HepG2 (cell line): ENCODE data around the gene UGGT1. TPM values are rescaled to one million over a fixed set of nuclear protein-coding genes. Genes with fewer than 3 reads are reported as not detected.

ENCODE experiments used
- ARNT ChIP-seq: fragments of 450-650 bp; IDR thresholded peaks from 2 replicates; pipeline ENCODE4 v1.6.1; 2017
- DMAP1 ChIP-seq: IDR thresholded peaks from 2 replicates; pipeline ENCODE4 v1.6.1; 2016
- ELF3 ChIP-seq: IDR thresholded peaks from 2 replicates; pipeline ENCODE4 v1.6.1; 2016; ENCODE audit warnings: missing genetic modification reagents, missing compliant biosample characterization
- FOXJ3 ChIP-seq: sonication (generic); formaldehyde crosslinking; IDR thresholded peaks from 2 replicates; pipeline ENCODE4 v1.4.0; 2020; ENCODE audit warnings: missing genetic modification reagents, mild to moderate bottlenecking, borderline replicate concordance
- FOXP1 ChIP-seq, 2 experiments: fragments of 450-650 bp in 1 of 2; IDR thresholded peaks; 2 replicates each; pipeline ENCODE4 v1.6.1; 2017 to 2018; ENCODE audit warnings: antibody characterized with exemption in 1 of 2
- HNRNPH1 ChIP-seq: fragments of 200-400 bp; formaldehyde crosslinking; optimal IDR thresholded peaks from 2 replicates; pipeline ENCODE3; 2017; ENCODE audit warnings: mild to moderate bottlenecking, low read depth, low read length
- HOXD1 ChIP-seq: sonication (generic); formaldehyde crosslinking; IDR thresholded peaks from 2 replicates; pipeline ENCODE4 v1.5.0; 2020; ENCODE audit warnings: missing genetic modification reagents
- KAT7 ChIP-seq: IDR thresholded peaks from 2 replicates; pipeline ENCODE4 v1.6.1; 2018; ENCODE audit warnings: borderline replicate concordance, missing compliant biosample characterization
- LBX2 ChIP-seq: sonication (generic); formaldehyde crosslinking; IDR thresholded peaks from 2 replicates; pipeline ENCODE4 v1.5.0; 2020; ENCODE audit warnings: missing genetic modification reagents, mild to moderate bottlenecking, borderline replicate concordance
- MAF1 ChIP-seq: sonication (generic); formaldehyde crosslinking; IDR thresholded peaks from 2 replicates; pipeline ENCODE4 v1.5.0; 2020; ENCODE audit warnings: missing genetic modification reagents, borderline replicate concordance
- MAFK ChIP-seq, 2 experiments: IDR thresholded peaks in 1 of 2; conservative IDR thresholded peaks in 1 of 2; 2 replicates each; pipeline ENCODE4 v1.6.1; 2011; ENCODE audit warnings: improper control_type of control experiment in 2 of 2, low read length in 2 of 2
- MATR3 ChIP-seq: sonication (generic); formaldehyde crosslinking; IDR thresholded peaks from 2 replicates; pipeline ENCODE4 v1.4.0; 2020; ENCODE audit warnings: missing genetic modification reagents
- NR3C1 ChIP-seq: sonication (generic); formaldehyde crosslinking; IDR thresholded peaks from 2 replicates; pipeline ENCODE4 v1.4.0; 2020; ENCODE audit warnings: missing genetic modification reagents
- SNAPC2 ChIP-seq: sonication (generic); formaldehyde crosslinking; IDR thresholded peaks from 2 replicates; pipeline ENCODE4 v1.8.1; 2022; ENCODE audit warnings: mild to moderate bottlenecking, missing genetic modification reagents
- ZNF350 ChIP-seq: sonication (generic); formaldehyde crosslinking; IDR thresholded peaks from 2 replicates; pipeline ENCODE4 v1.4.0; 2020; ENCODE audit warnings: mild to moderate bottlenecking, low read depth, missing genetic modification reagents, borderline replicate concordance
- ZNF558 ChIP-seq: sonication (generic); formaldehyde crosslinking; IDR thresholded peaks from 2 replicates; pipeline ENCODE4 v1.9.0; 2022; ENCODE audit warnings: mild to moderate bottlenecking, missing genetic modification reagents, borderline replicate concordance
- ZNF773 ChIP-seq: sonication (generic); formaldehyde crosslinking; IDR thresholded peaks from 2 replicates; pipeline ENCODE4 v1.4.0; 2020; ENCODE audit warnings: missing genetic modification reagents, borderline replicate concordance
- polyA plus RNA-seq, 8 experiments: library from polyadenylated mRNA; depleted of rRNA in 3 of 8; stranded (reverse) in 7 of 8; unstranded in 1 of 8; fragments of >200 nt; fragmentation: Illumina TruSeq in 4 of 8; extraction: Trizol in 4 of 8; gene quantifications; 2 replicates each; pipeline versions ENCODE4 v1.2.1 to v1.2.3, GENCODE V29; 2011 to 2016; ENCODE audit warnings: low read depth in 4 of 8, missing spikeins in 1 of 8, mixed read lengths in 1 of 8; ENCODE audit not compliant: insufficient read depth in 1 of 8
- total RNA-seq, 5 experiments: library from RNA; depleted of rRNA; stranded (reverse); fragments of >200 nt; fragmentation: Illumina TruSeq; extraction: Trizol; gene quantifications; 2 replicates each; pipeline ENCODE4 v1.2.3, GENCODE V29; 2016; ENCODE audit warnings: low read depth in 1 of 5
- TF ChIP-seq, protein P1 (sequence below): IDR thresholded peaks from 2 replicates; pipeline ENCODE4 v1.6.1; 2016
- TF ChIP-seq, protein P2 (sequence below): sonication (generic); formaldehyde crosslinking; IDR thresholded peaks from 2 replicates; pipeline ENCODE4 v1.4.0; 2020; ENCODE audit warnings: missing genetic modification reagents
- TF ChIP-seq, protein P3 (sequence below): IDR thresholded peaks from 2 replicates; pipeline ENCODE4 v1.6.1; 2016; ENCODE audit warnings: missing genetic modification reagents, missing compliant biosample characterization
- TF ChIP-seq, protein P4 (sequence below): sonication (generic); formaldehyde crosslinking; IDR thresholded peaks from 2 replicates; pipeline ENCODE4 v1.4.0; 2020; ENCODE audit warnings: missing genetic modification reagents
- TF ChIP-seq, protein P5 (sequence below): sonication (generic); formaldehyde crosslinking; IDR thresholded peaks from 2 replicates; pipeline ENCODE4 v1.9.0; 2021; ENCODE audit warnings: missing genetic modification reagents, borderline replicate concordance

Gene UGGT1
- total and polyA plus RNA-seq, 2 of the 13 experiments (the other 11 are each of a cell fraction or from before 2014, with no cell fraction given) = 35.8 to 83.2 TPM

GRCh38 chr2:128232965-128233789 lies 142.2 kb downstream of the UGGT1 start (continued):
- TF ChIP-seq FOXP1 (IDR thresholded peaks at IDR 0.05) (no peak), FOXP1 (CRISPR knock-in tag; IDR thresholded peaks at IDR 0.05) (no peak), NR3C1 (no peak), ELF3 (peak; percentile 75), MAF1 (CRISPR knock-in tag) (no peak), HOXD1 (CRISPR knock-in tag) (peak; percentile 78; the same call in 1 of the 2 replicates), ZNF558 (no peak; the same call in 1 of the 2 replicates), FOXJ3 (CRISPR knock-in tag) (peak; percentile 62; the same call in 1 of the 2 replicates), MATR3 (CRISPR knock-in tag) (no peak), MAFK (conservative IDR thresholded peaks at IDR 0.05 in 1 of 2, IDR thresholded peaks at IDR 0.05 in 1 of 2; ENCODE audit: low read length in 2 of 2) (no peak), HNRNPH1 (no peak), ZNF350 (peak; percentile 94; the same call in 1 of the 2 replicates), LBX2 (0 out of 2 replicates have a peak, but pooled peaks have one; percentile 50), ZNF773 (CRISPR knock-in tag) (no peak; the same call in 1 of the 2 replicates), SNAPC2 (CRISPR knock-in tag) (0 out of 2 replicates have a peak, but pooled peaks have one; percentile 40), KAT7 (CRISPR knock-in tag) (peak; percentile 74; the same call in 1 of the 2 replicates), ARNT (no peak), DMAP1 (CRISPR knock-in tag) (peak; percentile 84)
- TF ChIP-seq, protein P1, sequence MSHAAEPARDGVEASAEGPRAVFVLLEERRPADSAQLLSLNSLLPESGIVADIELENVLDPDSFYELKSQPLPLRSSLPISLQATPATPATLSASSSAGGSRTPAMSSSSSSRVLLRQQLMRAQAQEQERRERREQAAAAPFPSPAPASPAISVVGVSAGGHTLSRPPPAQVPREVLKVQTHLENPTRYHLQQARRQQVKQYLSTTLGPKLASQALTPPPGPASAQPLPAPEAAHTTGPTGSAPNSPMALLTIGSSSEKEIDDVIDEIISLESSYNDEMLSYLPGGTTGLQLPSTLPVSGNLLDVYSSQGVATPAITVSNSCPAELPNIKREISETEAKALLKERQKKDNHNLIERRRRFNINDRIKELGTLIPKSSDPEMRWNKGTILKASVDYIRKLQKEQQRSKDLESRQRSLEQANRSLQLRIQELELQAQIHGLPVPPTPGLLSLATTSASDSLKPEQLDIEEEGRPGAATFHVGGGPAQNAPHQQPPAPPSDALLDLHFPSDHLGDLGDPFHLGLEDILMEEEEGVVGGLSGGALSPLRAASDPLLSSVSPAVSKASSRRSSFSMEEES (CRISPR knock-in tag) = 0 out of 2 replicates have a peak, but pooled peaks have one; percentile 12
- TF ChIP-seq, protein P2, sequence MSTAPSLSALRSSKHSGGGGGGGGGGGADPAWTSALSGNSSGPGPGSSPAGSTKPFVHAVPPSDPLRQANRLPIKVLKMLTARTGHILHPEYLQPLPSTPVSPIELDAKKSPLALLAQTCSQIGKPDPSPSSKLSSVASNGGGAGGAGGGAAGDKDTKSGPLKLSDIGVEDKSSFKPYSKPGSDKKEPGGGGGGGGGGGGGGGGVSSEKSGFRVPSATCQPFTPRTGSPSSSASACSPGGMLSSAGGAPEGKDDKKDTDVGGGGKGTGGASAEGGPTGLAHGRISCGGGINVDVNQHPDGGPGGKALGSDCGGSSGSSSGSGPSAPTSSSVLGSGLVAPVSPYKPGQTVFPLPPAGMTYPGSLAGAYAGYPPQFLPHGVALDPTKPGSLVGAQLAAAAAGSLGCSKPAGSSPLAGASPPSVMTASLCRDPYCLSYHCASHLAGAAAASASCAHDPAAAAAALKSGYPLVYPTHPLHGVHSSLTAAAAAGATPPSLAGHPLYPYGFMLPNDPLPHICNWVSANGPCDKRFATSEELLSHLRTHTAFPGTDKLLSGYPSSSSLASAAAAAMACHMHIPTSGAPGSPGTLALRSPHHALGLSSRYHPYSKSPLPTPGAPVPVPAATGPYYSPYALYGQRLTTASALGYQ (CRISPR knock-in tag) = peak; percentile 53; the same call in 1 of the 2 replicates
- TF ChIP-seq, protein P3, sequence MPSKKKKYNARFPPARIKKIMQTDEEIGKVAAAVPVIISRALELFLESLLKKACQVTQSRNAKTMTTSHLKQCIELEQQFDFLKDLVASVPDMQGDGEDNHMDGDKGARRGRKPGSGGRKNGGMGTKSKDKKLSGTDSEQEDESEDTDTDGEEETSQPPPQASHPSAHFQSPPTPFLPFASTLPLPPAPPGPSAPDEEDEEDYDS = no peak; the same call in 1 of the 2 replicates
- TF ChIP-seq, protein P4, sequence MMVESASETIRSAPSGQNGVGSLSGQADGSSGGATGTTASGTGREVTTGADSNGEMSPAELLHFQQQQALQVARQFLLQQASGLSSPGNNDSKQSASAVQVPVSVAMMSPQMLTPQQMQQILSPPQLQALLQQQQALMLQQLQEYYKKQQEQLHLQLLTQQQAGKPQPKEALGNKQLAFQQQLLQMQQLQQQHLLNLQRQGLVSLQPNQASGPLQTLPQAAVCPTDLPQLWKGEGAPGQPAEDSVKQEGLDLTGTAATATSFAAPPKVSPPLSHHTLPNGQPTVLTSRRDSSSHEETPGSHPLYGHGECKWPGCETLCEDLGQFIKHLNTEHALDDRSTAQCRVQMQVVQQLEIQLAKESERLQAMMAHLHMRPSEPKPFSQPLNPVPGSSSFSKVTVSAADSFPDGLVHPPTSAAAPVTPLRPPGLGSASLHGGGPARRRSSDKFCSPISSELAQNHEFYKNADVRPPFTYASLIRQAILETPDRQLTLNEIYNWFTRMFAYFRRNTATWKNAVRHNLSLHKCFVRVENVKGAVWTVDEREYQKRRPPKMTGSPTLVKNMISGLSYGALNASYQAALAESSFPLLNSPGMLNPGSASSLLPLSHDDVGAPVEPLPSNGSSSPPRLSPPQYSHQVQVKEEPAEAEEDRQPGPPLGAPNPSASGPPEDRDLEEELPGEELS = peak; percentile 66
- TF ChIP-seq, protein P5, sequence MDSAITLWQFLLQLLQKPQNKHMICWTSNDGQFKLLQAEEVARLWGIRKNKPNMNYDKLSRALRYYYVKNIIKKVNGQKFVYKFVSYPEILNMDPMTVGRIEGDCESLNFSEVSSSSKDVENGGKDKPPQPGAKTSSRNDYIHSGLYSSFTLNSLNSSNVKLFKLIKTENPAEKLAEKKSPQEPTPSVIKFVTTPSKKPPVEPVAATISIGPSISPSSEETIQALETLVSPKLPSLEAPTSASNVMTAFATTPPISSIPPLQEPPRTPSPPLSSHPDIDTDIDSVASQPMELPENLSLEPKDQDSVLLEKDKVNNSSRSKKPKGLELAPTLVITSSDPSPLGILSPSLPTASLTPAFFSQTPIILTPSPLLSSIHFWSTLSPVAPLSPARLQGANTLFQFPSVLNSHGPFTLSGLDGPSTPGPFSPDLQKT (CRISPR knock-in tag) = no peak
